Measurements from ENCODE around the gene DOK3.

Gene DOK3

GRCh38 chr5:177471610-177472356, 37.8 kb downstream of the DOK3 start:
- TF ChIP-seq CSDC2 (CRISPR knock-in tag; IDR thresholded peaks at IDR 0.05) (no peak), ESRRG (CRISPR knock-in tag; IDR thresholded peaks at IDR 0.05) (no peak), ZNF8 (CRISPR knock-in tag; IDR thresholded peaks at IDR 0.05) (no peak), BACH2 (CRISPR knock-in tag; IDR thresholded peaks at IDR 0.05; ENCODE audit: borderline replicate concordance) (no peak), ARNTL (CRISPR knock-in tag; IDR thresholded peaks at IDR 0.05; ENCODE audit: borderline replicate concordance, low read depth) (no peak), ISL1 (CRISPR knock-in tag; IDR thresholded peaks at IDR 0.05) (no peak), PPARA (CRISPR knock-in tag; IDR thresholded peaks at IDR 0.05; ENCODE audit: borderline replicate concordance) (no peak), ZC3H10 (CRISPR knock-in tag; IDR thresholded peaks at IDR 0.05) (no peak), ZNF70 (CRISPR knock-in tag; IDR thresholded peaks at IDR 0.05) (no peak)
- TF ChIP-seq, protein P1, sequence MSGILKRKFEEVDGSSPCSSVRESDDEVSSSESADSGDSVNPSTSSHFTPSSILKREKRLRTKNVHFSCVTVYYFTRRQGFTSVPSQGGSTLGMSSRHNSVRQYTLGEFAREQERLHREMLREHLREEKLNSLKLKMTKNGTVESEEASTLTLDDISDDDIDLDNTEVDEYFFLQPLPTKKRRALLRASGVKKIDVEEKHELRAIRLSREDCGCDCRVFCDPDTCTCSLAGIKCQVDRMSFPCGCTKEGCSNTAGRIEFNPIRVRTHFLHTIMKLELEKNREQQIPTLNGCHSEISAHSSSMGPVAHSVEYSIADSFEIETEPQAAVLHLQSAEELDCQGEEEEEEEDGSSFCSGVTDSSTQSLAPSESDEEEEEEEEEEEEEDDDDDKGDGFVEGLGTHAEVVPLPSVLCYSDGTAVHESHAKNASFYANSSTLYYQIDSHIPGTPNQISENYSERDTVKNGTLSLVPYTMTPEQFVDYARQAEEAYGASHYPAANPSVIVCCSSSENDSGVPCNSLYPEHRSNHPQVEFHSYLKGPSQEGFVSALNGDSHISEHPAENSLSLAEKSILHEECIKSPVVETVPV (CRISPR knock-in tag; IDR thresholded peaks at IDR 0.05) = no peak
- ATAC-seq = no peak

- TF ChIP-seq, protein P2, sequence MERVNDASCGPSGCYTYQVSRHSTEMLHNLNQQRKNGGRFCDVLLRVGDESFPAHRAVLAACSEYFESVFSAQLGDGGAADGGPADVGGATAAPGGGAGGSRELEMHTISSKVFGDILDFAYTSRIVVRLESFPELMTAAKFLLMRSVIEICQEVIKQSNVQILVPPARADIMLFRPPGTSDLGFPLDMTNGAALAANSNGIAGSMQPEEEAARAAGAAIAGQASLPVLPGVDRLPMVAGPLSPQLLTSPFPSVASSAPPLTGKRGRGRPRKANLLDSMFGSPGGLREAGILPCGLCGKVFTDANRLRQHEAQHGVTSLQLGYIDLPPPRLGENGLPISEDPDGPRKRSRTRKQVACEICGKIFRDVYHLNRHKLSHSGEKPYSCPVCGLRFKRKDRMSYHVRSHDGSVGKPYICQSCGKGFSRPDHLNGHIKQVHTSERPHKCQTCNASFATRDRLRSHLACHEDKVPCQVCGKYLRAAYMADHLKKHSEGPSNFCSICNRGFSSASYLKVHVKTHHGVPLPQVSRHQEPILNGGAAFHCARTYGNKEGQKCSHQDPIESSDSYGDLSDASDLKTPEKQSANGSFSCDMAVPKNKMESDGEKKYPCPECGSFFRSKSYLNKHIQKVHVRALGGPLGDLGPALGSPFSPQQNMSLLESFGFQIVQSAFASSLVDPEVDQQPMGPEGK (CRISPR knock-in tag; IDR thresholded peaks at IDR 0.05; ENCODE audit: borderline replicate concordance) = no peak
- no peak for TF ChIP-seq ESRRG (CRISPR knock-in tag; IDR thresholded peaks at IDR 0.05)
- TF ChIP-seq ARNTL (CRISPR knock-in tag; IDR thresholded peaks at IDR 0.05; ENCODE audit: borderline replicate concordance, low read depth) = no peak
- TF ChIP-seq ZNF8 (CRISPR knock-in tag; IDR thresholded peaks at IDR 0.05) = no peak
- no peak for TF ChIP-seq ZC3H10 (CRISPR knock-in tag; IDR thresholded peaks at IDR 0.05)
- TF ChIP-seq TOX (CRISPR knock-in tag; IDR thresholded peaks at IDR 0.05; ENCODE audit: borderline replicate concordance) = no peak
- TF ChIP-seq TSHZ2 (CRISPR knock-in tag; IDR thresholded peaks at IDR 0.05) = no peak
- TF ChIP-seq POU6F1 (CRISPR knock-in tag; IDR thresholded peaks at IDR 0.05; ENCODE audit: borderline replicate concordance, low read depth) = no peak
- ATAC-seq = no peak
Measured at GRCh38 chr5:177470759-177471536, 38.7 kb downstream of the DOK3 start.

GRCh38 chr5:177469750-177470525, 39.7 kb downstream of the DOK3 start:
- no peak for TF ChIP-seq ZFP3 (CRISPR knock-in tag; IDR thresholded peaks at IDR 0.05)
- TF ChIP-seq PPARA (CRISPR knock-in tag; IDR thresholded peaks at IDR 0.05; ENCODE audit: borderline replicate concordance) = no peak
- TF ChIP-seq TCF4 (CRISPR knock-in tag; IDR thresholded peaks at IDR 0.05; ENCODE audit: borderline replicate concordance) = no peak
- no peak for TF ChIP-seq CSDC2 (CRISPR knock-in tag; IDR thresholded peaks at IDR 0.05)
- TF ChIP-seq SNAI2 (CRISPR knock-in tag; IDR thresholded peaks at IDR 0.05) = no peak
- TF ChIP-seq ISL1 (CRISPR knock-in tag; IDR thresholded peaks at IDR 0.05) = no peak
- TF ChIP-seq ZFP30 (CRISPR knock-in tag; IDR thresholded peaks at IDR 0.05) = no peak
- no peak for TF ChIP-seq OSR1 (CRISPR knock-in tag; IDR thresholded peaks at IDR 0.05)
- TF ChIP-seq TSHZ2 (CRISPR knock-in tag; IDR thresholded peaks at IDR 0.05) = no peak
- no peak for TF ChIP-seq GLIS3 (CRISPR knock-in tag; IDR thresholded peaks at IDR 0.05)
- ATAC-seq = no peak

Measured in SK-N-SH treated with all-trans-retinoic acid at 6 μM for 48 hours (cell line).